ENCODE data around the gene YWHAB.

DNA sequence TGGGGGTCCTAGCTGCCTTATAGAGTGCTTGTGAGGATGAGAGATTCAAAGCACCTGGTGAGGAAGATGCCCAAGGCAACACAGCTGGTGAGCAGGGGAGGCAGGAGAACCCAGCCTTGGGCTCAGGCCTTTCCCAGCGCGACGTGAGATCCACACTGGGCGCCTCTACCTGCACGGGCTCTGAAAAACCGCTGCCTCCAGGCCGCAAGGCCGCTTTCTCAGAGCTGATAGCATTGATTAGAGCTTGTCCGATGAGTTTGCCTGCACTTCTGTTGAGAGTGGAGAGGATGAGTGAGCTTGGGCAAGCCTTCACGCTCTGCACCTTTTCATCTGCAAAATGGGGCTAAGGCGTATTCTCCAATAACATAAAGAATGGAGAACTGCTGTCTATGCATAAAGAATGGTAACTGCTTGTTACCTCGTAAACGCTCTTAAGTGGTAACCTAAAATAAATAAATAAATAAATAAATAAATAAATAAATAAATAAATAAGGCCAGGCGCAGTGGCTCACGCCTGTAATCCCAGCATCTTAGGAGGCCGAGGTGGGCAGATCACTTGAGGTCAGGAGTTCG, 25.3 kb downstream of the YWHAB start:
- TF ChIP-seq EZH2 (IDR thresholded peaks at IDR 0.05; ENCODE audit: low read length, missing control alignments): no peak
- TF ChIP-seq, protein P1, sequence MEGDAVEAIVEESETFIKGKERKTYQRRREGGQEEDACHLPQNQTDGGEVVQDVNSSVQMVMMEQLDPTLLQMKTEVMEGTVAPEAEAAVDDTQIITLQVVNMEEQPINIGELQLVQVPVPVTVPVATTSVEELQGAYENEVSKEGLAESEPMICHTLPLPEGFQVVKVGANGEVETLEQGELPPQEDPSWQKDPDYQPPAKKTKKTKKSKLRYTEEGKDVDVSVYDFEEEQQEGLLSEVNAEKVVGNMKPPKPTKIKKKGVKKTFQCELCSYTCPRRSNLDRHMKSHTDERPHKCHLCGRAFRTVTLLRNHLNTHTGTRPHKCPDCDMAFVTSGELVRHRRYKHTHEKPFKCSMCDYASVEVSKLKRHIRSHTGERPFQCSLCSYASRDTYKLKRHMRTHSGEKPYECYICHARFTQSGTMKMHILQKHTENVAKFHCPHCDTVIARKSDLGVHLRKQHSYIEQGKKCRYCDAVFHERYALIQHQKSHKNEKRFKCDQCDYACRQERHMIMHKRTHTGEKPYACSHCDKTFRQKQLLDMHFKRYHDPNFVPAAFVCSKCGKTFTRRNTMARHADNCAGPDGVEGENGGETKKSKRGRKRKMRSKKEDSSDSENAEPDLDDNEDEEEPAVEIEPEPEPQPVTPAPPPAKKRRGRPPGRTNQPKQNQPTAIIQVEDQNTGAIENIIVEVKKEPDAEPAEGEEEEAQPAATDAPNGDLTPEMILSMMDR (conservative IDR thresholded peaks at IDR 0.05 in 1 of 2, IDR thresholded peaks at IDR 0.05 in 1 of 2; ENCODE audit: low read depth in 1 of 2, low read length in 2 of 2): no peak

Measured in fibroblast of lung (primary cell).